ENCODE measurements around the gene TBC1D22A. TPM values are rescaled to one million over a fixed set of nuclear protein-coding genes. Genes with fewer than 3 reads are reported as not detected.
A peak's percentile ranks its signal among the peaks of the same experiment; 100 is the strongest.

The TBC1D22A gene
- total and polyA plus RNA-seq, 2 experiments from 2014 or later = 9.6 to 13.3 TPM

- H3K27me3 ChIP-seq (ENCODE audit: insufficient read depth) = no peaks in the 10 kb centered on the region
- 0 out of 2 replicates have a peak, but pooled peaks cover 4% of the 10 kb centered on the region for H4K20me1 ChIP-seq (replicated peaks; ENCODE audit: insufficient read depth)
- Mint-ChIP-seq H3K27me3 (ENCODE audit: insufficient read depth, low read depth, poor library complexity) (peaks cover 9% of the 10 kb centered on the region), H3K27ac (no peak overlapping the region), H3K4me1 (peaks cover 9% of the 10 kb centered on the region; the same call in 2 of the 3 replicates), H3K4me3 (no peak overlapping the region), H3K36me3 (ENCODE audit: low read depth) (no peaks in the 10 kb centered on the region), H3K9me3 (no peaks in the 10 kb centered on the region; the same call in 1 of the 3 replicates)
- H2AFZ ChIP-seq = no peak overlapping the region
- no peak overlapping the region for H3K4me3 ChIP-seq
- no peak overlapping the region for H3K27ac ChIP-seq (ENCODE audit: low read depth)
- peaks cover 3% of the 10 kb centered on the region; the same call in 1 of the 2 replicates for H3K79me2 ChIP-seq (replicated peaks; ENCODE audit: insufficient read depth)
- no peaks in the 10 kb centered on the region for H3F3A ChIP-seq (replicated peaks; ENCODE audit: low read depth)
- TF ChIP-seq STAT1 (IDR thresholded peaks at IDR 0.05; ENCODE audit: unreplicated experiment) (no peak), CTCF (conservative IDR thresholded peaks at IDR 0.05; ENCODE audit: low read depth in 2 of 2) (no peak), ZNF462 (CRISPR knock-in tag; IDR thresholded peaks at IDR 0.05) (no peak), NANOG (IDR thresholded peaks at IDR 0.05; ENCODE audit: borderline replicate concordance) (no peak), EZH2phosphoT487 (IDR thresholded peaks at IDR 0.05; ENCODE audit: unreplicated experiment) (no peak), EZH2 (IDR thresholded peaks at IDR 0.05; ENCODE audit: low read depth, unreplicated experiment) (no peak), JUNB (IDR thresholded peaks at IDR 0.05; ENCODE audit: unreplicated experiment) (no peak), ZNF331 (CRISPR knock-in tag; IDR thresholded peaks at IDR 0.05; ENCODE audit: low read depth) (no peak), ETS1 (IDR thresholded peaks at IDR 0.05) (no peak), POLR2AphosphoS5 (IDR thresholded peaks at IDR 0.05; ENCODE audit: low read depth) (no peak), REST (IDR thresholded peaks at IDR 0.05; ENCODE audit: unreplicated experiment) (no peak), CREB1 (CRISPR knock-in tag; IDR thresholded peaks at IDR 0.05; ENCODE audit: low read depth) (no peak), ZNF114 (CRISPR knock-in tag; IDR thresholded peaks at IDR 0.05) (no peak)
- H3K4me2 ChIP-seq = no peak overlapping the region
- DNase-seq (ENCODE audit: low spot score) (no peak), ATAC-seq (peak; percentile 11; the same call in 1 of the 3 replicates)
- H3K9me2 ChIP-seq (ENCODE audit: insufficient read depth) = no peaks in the 10 kb centered on the region
- no peaks in the 10 kb centered on the region for H3K4me1 ChIP-seq (ENCODE audit: insufficient read depth)
- H3K36me3 ChIP-seq (ENCODE audit: insufficient read depth) = no peaks in the 10 kb centered on the region
These were observed 272.5 kb downstream of the TBC1D22A start for GRCh38 chr22:47034905-47035419.
